Stimulated activated CD4-positive, alpha-beta T cell treated with anti-CD3 and anti-CD28 coated beads, TNF-alpha, amount 100 ng/mL, for 4 hours (primary cell): ENCODE measurements around the gene ERFL.
A peak's percentile ranks its signal among the peaks of the same experiment; 100 is the strongest.

ENCODE experiments used
- DNase-seq, 3 experiments: peaks; one replicate each; pipeline ENCODE4 v3.0.0-alpha.2; 2020; ENCODE audit warnings: low read depth in 3 of 3

The ERFL gene

GRCh38 chr19:41897820-41898219 lies 30.4 kb downstream of the ERFL start:
- DNase-seq: no peak

- no peak for DNase-seq
Observed at GRCh38 chr19:41897181-41897580, 31.1 kb downstream of the ERFL start.

GRCh38 chr19:41896581-41896942 lies 31.7 kb downstream of the ERFL start:
- DNase-seq: no peak

DNA sequence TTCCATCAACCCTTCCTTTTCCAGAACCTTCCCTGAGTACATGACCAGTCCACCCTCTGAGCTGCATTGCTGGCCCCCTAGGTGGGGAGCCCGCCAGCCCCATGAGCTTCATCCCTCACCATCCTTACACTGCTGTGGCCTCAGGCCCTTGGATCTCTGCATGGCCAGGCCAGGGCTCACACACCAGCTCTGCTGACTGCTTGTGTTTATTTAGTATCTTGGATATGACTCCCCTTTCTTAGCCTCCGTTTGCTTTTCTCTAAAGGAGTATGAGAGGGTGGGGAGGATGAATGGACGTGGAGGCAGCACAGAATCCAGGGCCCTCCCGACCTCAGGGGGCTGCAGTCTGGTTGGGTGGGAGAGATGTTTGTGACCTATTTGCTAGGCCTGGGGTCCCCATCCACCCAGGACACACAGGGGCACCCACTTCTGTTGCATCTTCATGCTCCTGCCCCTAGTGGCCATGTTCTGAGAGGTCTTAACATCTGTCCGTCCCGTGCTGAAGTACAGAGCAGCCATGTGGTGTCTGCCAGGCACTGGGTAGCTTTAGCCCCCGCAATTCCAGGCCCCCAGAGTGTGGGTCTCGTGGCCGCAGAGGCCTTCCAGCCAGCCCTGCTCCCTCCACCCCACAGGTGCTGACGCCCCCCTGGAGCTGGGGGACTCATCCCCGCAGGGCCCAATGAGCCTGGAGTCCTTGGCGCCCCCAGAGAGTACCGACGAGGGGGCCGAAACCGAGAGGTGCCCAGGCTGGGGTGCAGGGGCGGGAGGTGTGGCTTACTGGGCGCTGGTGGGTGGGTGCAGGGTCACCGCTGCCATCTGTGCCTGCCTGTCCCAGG lies 32.3 kb downstream of the ERFL start:
- DNase-seq: no peak

DNA sequence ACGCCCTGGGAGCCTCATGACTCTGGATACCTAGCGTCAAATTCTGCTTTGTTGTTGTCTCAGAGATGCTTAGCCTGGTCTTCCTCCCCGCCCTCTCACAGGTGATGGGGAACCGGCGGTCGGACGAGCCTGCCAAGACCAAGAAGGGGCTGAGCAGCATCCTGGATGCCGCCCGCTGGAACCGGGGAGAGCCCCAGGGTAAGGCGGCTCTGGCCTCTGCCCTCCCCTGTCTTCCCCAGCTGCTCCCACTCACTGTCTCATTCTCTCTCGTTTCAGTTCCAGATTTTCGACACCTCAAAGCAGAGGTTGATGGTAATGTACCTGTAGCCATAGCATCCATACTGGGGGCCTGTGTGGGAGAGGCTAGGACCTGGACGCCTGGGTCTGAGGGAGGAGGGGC lies 33.9 kb downstream of the ERFL start:
- DNase-seq: no peak

GRCh38 chr19:41893899-41894298 lies 34.4 kb downstream of the ERFL start:
- no peak for DNase-seq

DNA sequence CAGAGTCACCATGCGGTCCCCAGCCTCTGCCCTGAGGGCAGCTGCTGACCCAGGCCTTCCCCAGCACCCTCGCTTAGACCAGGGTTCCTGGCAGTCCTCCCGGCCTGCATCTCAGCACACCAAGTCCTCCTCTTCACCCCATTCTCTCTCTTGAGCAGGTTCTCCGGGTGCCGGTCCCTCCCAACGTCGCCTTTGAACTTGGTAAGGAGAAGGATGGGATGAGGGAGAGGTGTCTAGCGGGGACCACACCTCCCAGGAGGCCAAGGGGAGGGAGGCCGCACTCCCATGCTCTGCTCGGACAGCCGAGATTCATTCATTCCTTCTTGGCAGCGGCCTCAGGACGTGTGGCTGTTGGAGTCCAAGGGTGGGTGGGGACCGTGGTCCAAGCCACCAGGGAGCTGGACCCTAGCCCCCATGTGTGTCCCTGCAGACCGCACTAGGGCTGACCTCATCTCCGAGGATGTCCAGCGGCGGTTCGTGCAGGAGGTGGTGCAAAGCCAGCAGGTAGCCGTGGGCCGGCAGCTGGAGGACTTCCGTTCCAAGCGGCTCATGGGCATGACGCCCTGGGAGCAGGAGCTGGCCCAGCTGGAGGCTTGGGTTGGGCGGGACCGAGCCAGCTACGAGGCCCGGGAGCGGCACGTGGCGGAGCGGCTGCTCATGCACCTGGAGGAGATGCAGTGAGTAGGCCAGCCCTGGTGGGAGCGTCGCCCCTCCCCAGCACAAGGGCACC lies 35.9 kb downstream of the ERFL start:
- no peak for DNase-seq

GRCh38 chr19:41890936-41891335 lies 37.3 kb downstream of the ERFL start:
- DNase-seq: no peak

GRCh38 chr19:41889896-41890295 lies 38.4 kb downstream of the ERFL start:
- no peak for DNase-seq

DNA sequence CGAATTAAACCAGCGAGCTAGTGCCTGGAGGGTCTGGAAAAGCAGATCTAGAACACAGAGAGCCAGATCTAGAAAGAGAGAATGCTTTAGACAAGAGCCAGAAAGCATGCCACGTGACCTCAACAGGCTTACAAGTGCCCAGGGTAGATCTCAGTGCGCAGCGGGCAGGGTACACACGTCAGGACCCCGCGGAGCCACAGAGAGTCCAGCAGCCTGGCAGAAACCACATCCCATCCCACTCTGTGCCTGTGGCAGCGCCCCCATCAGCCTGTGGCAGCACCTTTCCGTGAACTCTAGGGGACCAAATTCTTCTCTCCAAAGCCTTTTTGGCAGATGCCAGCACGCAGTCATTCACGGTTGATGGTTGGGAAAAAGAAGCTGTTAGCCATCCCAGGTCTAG lies 39.3 kb downstream of the ERFL start:
- no peak for DNase-seq

DNA sequence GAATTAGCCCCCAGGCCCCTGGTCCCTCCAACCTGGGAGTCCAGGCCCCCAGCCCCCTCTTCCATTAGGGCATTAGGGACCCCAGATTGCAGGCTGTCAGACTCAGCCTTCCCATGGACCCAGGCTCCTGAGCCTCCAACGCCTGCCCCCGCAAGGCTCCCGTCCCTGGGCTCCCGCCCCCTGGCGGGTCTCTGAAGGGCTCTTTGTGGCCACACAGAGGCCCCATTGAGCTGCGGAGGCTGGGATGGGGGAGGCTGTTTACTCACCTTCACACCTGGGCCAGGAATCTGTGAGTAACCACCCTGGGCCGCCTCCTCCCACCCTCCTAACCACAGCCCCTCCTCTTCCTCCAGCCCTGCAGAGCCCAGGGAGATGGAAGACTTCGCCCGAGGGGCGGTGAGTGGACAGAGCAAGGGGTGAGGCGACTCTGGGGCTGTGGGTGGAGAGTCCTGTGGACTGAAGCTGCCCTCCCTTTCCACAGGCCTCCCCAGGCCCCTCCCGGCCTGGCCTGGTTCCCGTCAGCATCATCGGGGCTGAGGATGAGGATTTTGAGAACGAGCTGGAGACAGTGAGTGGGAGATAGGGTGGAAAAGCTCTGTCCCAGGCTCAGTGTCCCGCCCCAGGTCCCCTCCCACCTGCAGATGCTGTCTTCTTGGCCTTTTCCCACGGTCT lies 40.4 kb downstream of the ERFL start:
- peak; percentile 65 to 85 (median 77) for DNase-seq

GRCh38 chr19:41886761-41887710 lies 41.2 kb downstream of the ERFL start:
- DNase-seq: peak in 2 of 3 experiments; percentile 18 to 34

DNA sequence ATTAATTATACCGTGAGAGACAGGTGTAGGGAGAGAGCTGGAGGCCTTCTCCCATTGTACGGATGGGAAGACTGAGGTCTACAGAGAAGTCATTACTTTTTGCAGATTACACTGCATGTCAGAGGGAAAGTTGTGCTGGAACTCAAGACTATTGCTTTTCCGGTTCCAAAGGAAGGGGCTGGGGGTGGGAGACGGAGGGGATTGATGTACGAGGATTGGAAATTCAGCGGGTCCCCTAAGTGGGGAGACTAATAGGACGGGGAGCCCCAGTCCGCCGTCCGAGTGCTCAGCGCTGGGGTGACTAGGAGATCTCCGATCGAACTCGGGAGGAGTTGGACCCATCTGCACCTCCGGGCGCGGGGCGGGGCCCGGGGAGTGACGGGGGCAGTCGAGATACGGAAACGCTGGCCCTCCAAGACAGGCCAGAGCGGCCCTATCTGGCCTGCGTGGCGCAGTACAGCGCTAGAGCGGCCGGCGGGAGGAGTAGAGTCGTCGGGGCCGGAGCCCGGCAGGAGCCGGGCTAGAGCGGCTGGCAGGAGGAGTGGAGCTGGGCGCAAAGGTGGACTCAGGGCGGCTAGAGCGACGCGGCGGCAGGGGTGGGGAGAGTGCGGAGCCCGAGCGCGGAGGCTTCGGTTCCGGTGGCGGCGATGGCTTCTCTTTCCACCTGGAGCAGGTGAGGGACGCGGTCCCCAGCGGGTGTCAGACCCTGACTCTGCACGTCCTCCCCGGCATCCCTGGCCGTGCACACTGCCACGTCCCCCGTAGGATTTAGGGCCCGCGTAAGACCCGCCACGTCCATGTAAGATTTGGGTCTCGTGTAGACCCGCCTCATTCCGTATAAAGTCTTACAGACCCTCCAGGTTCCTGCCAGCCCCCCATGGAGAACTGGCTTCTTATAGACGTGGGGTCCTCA lies 44.2 kb downstream of the ERFL start:
- DNase-seq: peak; percentile 71 to 78 (median 75)

DNA sequence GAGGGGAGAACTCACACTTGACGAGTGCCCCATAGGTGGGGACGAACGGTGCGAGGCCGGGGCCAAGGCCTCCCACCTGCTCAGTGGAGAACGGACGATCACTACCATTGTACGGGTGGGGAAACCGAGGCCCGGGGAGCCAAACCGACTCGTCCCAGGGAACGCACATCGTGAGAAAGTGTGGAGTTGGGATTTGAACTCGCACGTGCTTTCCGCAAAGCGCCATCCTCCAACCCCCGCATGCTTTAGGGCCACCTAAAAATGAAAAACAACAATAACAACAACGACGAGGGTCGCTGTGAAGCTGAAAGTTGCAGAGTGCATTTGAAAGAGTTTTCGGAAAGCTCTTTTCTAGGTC lies 44.8 kb downstream of the ERFL start:
- no peak for DNase-seq

DNA sequence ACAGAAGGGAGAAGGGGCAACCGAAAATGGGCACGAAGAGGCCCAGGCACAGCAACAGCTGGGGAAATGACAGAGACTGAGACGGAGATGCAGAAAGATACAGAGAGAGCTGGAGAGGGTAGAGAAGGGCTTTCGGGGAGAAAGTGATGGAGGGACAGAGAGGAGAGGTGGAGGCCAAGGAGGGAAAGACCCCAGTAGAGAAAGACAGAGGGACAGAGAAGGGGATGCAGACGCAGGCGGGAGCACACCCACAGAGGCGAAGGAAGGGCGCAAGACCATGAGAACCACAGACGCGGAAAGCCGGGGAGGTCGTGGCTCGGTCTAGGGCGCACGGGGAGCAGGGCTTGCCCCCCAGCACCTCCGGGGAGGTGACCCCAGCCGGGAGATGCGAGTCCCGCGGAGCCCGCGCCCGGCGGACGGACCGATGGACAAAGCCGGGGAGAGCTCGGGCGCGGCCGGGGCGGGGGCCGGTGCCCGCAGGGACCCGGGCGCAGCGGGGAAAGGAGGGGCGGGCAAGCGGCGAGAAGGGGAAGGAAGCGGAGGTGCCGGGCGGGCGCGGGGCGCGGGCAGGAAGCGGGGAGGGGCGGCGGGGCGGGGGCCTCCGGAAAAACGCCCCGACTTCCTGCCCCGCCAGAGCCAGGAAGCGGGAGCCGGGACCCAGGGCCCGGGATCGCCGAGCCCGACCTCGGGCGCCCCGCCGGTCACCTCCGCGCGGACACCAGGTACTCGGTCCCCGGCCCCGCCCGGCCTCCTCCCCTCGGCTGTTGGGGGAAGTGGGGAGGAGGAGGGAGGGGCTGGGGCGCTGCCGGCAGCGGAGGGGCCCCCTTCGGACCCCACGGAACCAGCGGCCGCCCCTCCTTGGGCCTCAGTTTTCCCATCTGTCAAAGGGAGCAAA lies 45.4 kb downstream of the ERFL start, which contains the start of gene ARHGEF1:
Gene ARHGEF1 (plus strand): TSS at position 617 of the 895 bp plus-strand sequence. CDS start 4,899 bp downstream, outside the sequence.
- DNase-seq: peak in 2 of 3 experiments; percentile 28 to 50

DNA sequence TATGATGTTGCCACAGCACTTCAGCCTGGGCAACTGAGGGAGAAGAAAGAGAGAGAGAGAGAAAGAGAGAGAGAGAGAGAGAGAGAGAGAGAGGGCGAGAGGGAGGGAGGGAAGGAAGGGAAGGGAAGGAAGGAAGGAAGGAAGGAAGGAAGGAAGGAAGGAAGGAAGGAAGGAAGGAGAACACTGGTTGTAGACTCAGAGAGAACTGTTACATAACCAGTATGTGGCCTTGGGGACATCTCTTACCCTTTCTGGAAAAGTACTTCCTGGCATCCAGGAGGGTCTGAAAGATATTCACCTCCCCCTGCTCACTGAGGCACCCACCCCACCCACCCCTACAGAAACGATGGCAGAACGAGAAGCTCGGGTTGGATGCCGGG lies 47.9 kb downstream of the ERFL start:
- no peak for DNase-seq

GRCh38 chr19:41879670-41880328 lies 48.5 kb downstream of the ERFL start:
- DNase-seq: no peak

GRCh38 chr19:41879080-41879479 lies 49.2 kb downstream of the ERFL start:
- DNase-seq: no peak
